GM18499 (cell line): ENCODE results near the gene XAGE5.
"Not testable (repeated sequence)": the region's sequence is repeated elsewhere in the genome, so short reads cannot be mapped to it uniquely, and the experiment has no call there.

Experiments used
- ATAC-seq: cut with Tn5 transposase; IDR thresholded peaks from one replicate; pipeline ENCODE4 v1.9.1; 2021; ENCODE audit warnings: moderate number of reproducible peaks; ENCODE audit not compliant: insufficient read depth, unreplicated experiment

Gene XAGE5

DNA sequence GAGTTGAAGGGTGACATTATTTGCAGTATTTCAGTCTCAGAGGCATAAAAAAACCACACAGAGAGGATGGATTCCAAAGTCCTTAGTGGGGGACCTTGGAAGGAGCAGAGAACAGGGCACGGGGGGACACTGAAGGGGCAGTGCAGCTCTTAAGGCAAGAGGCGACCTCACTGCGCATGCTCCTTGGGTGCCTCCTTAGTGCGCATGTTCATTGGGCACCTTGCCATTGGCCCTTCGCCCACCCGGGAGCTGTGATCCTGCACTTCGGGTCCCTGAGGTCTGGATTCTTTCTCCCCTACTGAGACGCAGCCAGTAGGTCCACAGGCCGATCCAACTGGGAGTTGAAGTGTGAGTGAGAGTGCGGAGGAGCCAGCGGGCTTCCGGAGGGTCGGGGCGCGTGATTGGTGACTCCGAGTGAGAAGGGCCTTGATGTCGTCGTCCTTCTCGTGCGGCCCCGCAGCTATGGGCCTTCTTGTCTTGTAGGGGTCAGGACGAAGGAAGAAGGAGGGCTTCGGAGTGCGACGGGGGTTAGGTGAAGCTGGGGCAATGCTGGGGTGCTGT, at the start of gene XAGE5:
TSS of gene XAGE5 (plus strand) at position 223 of the 561 bp plus-strand sequence. CDS start 1,280 bp downstream, outside the sequence.
- no peak for ATAC-seq

- ATAC-seq = not testable (repeated sequence)
These were observed 45.1 kb upstream of the XAGE5 start for GRCh38 chrX:52765983-52766382.

DNA sequence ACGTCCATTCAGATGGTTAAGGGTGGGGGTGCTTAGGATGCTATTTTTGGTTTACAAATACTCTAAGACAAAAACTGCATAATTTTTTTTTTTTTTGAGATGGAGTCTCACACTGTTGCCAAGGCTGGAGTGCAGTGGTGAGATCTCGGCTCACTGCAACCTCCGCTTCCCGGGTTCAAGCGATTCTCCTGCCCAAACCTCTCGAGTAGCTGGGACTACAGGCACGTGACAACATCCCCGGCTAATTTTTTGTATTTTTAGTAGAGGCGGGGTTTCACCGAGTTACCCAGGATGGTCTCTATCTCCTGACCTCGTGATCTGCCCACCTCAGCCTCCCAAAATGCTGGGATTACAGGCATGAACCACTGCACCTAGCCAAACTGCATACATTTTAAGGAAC, 37.6 kb upstream of the XAGE5 start:
- ATAC-seq = not testable (repeated sequence)

DNA sequence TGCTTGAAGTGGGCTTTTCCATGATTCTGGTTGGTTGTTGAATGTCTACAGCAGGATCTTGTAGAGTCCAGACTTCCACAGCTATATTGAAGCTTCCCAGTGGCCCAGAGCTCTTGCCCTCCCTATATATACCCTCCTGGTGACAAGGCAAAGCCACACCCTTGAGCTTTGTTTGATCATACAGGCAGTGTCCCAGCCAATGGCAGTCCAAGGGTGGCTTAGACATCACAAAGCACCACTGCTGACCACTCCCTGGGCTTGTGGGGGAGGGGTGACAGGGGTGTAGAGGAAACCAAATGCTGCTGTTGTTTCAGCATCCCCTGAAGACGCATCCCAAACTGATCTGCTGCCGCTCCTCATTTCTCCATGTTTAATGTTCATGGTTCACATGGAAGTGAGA, 13.8 kb upstream of the XAGE5 start, which contains the start of gene SPANXN5:
TSS of gene SPANXN5 (minus strand) at position 101 of the 400 bp plus-strand sequence. CDS start at position 22, 79 bp downstream.
- ATAC-seq = not testable (repeated sequence)

- ATAC-seq = not testable (repeated sequence)
These were observed 6.2 kb upstream of the XAGE5 start for GRCh38 chrX:52804876-52805275.

DNA sequence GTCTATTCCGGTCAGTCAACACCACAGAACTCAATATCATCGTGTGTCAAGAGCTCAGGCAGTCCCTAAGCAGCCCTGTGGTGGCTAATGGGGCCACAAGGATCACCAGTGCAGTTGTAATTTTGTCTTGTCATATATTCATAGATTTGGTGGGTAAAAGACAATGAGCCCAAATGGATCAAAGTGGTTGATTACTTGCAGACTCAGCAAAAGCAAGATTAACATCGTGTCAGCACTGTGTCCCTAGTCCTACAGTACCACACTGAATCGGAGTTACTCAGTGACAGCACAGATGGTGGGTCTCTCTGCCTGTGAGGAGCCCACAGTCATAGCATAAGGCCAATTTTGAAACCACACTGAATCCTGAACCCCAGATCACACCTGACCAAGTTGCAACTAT, 8.7 kb downstream of the XAGE5 start:
- no peak for ATAC-seq

DNA sequence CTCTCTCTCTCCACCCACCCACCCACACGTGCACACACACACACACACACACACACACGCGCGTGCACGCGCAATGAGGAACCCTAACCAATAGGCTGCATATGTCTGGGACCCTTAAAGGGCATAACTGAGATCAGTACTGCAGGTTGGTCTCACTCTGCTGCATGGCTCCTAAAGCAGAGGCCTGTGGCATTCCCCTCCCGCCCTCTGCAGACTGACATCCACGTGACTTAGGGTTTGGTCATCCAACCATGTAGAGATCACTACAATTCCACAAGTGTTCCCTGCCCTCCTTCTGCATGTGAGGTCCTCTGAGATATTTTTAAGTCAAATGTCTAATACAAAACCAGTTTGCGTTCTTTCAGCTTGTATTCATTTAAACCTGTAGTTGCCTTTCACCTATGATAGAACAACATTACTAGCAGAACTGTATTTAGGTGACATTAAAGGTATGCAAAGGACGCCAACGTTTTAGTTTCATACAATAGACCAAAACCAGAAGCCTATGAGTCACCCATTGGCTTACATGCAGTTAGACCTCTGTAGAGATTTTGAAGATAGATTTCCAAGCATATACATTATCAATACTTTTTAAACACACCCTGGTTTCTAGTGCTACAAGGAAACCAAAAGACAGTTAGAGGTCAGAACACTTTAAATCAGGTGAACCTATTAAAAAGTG, 10.1 kb downstream of the XAGE5 start:
- no peak for ATAC-seq

DNA sequence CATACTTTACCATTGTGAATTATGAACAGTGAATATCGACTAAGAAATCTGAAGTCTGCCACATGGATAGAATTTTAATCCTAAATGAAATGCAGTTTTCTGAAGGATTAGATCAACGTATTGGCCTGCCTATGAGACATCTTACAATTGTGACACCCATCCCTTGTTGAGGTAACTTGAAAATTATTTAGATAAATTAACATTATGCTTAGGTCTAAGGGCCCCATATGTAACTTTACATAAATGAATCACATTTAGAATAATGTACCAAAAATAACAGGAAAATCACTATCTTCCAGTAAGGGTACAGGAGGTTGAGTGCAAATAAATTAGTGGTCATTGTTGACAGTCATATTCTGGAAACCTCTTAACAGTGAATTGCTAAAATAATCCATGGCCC, 13.5 kb downstream of the XAGE5 start:
- ATAC-seq = no peak

- no peak for ATAC-seq
These were observed 19.5 kb downstream of the XAGE5 start for GRCh38 chrX:52830551-52830950.

DNA sequence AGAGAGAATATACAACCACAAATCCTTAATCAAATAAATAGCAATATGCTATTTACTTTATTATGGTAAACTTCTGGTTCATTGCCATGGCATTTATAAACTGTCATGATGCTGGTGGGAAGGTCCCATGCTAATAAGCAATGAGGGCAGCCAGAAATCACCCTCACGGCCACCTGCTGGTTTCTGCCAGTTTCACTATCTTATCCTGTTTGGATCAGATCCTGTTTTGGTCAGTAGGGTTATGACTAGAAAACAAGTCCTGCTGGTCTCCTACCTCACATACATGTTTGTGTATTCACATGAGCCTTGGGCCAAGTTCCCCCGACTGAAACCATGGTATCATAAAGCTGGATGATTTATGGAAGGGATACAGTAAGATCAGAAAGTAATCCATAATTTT, 28.1 kb downstream of the XAGE5 start:
- no peak for ATAC-seq

DNA sequence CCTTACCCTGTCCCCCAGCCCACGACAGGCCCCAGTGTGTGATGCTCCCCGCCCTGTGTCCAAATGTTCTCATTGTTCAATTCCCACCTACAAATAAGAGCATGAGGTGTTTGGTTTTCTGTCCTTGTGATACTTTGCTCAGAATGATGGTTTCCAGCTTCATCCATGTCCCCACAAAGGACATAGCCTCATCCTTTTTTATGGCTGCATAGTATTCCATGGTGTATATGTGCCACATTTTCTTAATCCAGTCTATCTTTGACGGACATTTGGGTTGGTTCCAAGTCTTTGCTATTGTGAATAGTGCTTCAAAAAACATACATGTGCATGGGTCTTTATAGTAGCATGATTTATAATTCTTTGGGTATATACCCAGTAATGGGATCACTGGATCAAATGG, 32.5 kb downstream of the XAGE5 start:
- not testable (repeated sequence) for ATAC-seq

DNA sequence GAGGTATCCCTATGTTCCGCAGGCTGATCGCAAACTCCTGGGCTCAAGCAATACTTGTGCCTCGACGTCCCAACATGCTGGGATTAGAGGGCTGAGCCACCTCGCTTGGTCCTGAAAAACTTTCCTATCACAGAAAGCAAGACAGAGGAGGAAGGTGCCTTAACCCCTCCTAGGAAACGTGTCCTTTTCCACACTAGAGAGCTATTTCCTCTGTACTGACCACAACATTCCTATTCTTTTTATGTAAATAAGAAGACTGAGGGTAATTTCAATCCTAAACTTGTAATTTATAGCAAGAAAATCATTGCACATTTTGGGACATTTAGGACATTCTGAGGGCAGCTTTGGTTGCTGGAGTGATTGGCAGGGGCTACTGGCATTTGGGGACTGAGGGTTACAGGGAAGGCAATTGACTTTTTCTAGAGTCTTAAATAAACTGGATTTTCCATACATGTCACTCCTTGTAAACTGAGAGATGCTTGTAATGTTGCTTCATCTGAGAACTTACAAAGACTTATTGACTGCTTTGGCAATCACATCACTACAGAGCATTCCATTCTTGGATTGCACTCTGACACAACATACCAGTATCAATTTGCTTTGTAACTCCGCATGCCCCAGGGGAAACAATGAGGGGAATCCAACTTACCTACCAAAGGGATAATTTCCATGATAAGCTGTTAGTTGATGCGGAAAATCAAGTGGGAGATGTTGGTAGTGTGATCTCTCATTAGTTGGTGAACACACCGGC, 41.2 kb downstream of the XAGE5 start:
- no peak for ATAC-seq

DNA sequence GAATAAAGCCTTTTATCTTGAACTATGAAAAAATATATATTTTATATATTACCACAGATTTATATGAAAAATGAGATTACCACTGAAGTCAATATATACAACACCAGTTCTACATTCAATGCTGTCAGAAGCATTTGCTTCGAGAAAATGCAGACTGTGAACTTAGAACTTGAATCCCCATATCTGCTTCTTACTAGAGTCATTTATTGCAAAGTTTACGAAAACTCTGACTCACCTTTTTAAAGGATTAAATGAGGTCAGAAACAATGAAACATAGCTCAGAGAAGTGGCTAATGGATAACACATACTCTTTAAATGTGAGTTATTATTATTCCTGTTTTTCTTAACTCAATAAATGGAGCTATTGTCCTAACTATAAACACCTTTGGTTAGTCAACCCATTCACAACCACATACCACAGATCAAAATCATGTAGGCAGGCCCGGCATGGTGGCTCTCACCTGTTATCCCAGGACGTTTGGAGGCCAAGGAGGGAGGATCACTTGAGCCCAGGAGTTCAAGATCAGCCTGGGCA, 46.0 kb downstream of the XAGE5 start:
- not testable (repeated sequence) for ATAC-seq

DNA sequence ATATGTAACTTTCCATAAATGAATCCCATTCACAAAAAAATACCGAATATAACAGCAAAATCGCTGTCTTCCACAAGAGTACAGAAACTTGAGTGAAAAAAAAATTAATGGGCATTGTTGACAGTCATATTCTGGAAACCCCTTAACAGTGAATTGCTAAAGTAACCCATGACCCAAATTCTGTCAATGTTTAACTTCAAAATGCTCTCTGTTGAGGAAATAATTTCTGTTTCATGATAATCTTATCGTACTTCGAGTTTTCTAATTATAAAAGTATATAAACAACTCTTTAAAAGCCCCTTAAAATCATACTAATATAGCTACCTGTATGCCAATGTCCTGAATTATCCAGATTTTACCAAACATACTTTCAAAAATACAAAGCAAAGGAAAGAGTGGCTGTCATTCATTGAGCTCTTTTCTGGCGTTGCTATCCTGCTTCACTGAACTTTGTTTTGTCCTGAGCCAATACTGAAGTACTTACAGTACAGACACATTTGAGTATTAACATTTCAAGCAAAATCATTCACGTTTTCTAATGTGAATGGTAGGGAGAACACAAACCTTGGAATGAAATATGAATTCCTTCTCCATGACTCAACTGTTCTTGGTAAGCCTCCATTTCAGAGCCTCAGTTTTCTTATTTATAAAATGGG, 54.4 kb downstream of the XAGE5 start:
- ATAC-seq = no peak
